Stimulated activated naive CD4-positive, alpha-beta T cell treated with Interleukin-2 at 50 U/mL for 16 hours (primary cell): Measurements from ENCODE around the gene FAM53A.
"Not testable (repeated sequence)": the region's sequence is repeated elsewhere in the genome, so short reads cannot be mapped to it uniquely, and the experiment has no call there.

Source experiments
- DNase-seq: peaks from one replicate; lab custom pipeline; 2025; lab: John Stamatoyannopoulos, UW

The FAM53A gene

GRCh38 chr4:1717129-1718094 is 33.3 kb upstream of the FAM53A start:
- DNase-seq = no peak

GRCh38 chr4:1716065-1716945 is 32.2 kb upstream of the FAM53A start:
- no peak for DNase-seq

- no peak for DNase-seq
Measured at GRCh38 chr4:1715002-1715758, 31.1 kb upstream of the FAM53A start.

- DNase-seq = no peak
Measured at GRCh38 chr4:1714303-1715001, 30.3 kb upstream of the FAM53A start.

- no peak for DNase-seq
Measured at GRCh38 chr4:1713003-1713851, 29.1 kb upstream of the FAM53A start.

- DNase-seq = peak; percentile 99
Measured at GRCh38 chr4:1712216-1713002, 28.3 kb upstream of the FAM53A start, which contains the start of gene SLBP. TSS of gene SLBP (minus strand) at chr4:1712319. CDS start at chr4:1712188, 131 bp downstream.

- DNase-seq = peak; percentile 47
Measured at GRCh38 chr4:1711571-1712215, 27.6 kb upstream of the FAM53A start.

- DNase-seq = no peak
Measured at GRCh38 chr4:1711055-1711570, 27.0 kb upstream of the FAM53A start.

GRCh38 chr4:1708581-1708980 is 24.5 kb upstream of the FAM53A start:
- no peak for DNase-seq

GRCh38 chr4:1706358-1706757 is 22.2 kb upstream of the FAM53A start:
- no peak for DNase-seq

GRCh38 chr4:1705732-1706131 is 21.6 kb upstream of the FAM53A start:
- DNase-seq = no peak

GRCh38 chr4:1703867-1704266 is 19.8 kb upstream of the FAM53A start:
- no peak for DNase-seq

- DNase-seq = not testable (repeated sequence)
Measured at GRCh38 chr4:1701671-1702070, 17.6 kb upstream of the FAM53A start.

- no peak for DNase-seq
Measured at GRCh38 chr4:1695913-1696312, 11.8 kb upstream of the FAM53A start.

- DNase-seq = peak; percentile 69
Measured at GRCh38 chr4:1693131-1693896, 9.2 kb upstream of the FAM53A start.

GRCh38 chr4:1691737-1692373 is 7.7 kb upstream of the FAM53A start:
- DNase-seq = no peak

GRCh38 chr4:1690698-1691097 is 6.6 kb upstream of the FAM53A start:
- no peak for DNase-seq
